Neural crest cell (in vitro differentiated cells): ENCODE results near the gene UBE3B. TPM values are rescaled to one million over a fixed set of nuclear protein-coding genes. Genes with fewer than 3 reads are reported as not detected.

Source experiments
- DNase-seq: peaks from one replicate; pipeline ENCODE4 v3.0.0; 2021; ENCODE audit warnings: low read depth, mixed read lengths, low spot score
- H3K27ac Mint-ChIP-seq: one replicate; pipeline ENCODE4 v1.8.0; 2021; ENCODE audit warnings: mild to moderate bottlenecking, mixed read lengths; ENCODE audit not compliant: unreplicated experiment
- H3K27me3 Mint-ChIP-seq: 2 replicates; pipeline ENCODE4 v1.8.0; 2021; ENCODE audit warnings: low read depth, mild to moderate bottlenecking, mixed read lengths
- H3K36me3 Mint-ChIP-seq: 2 replicates; pipeline ENCODE4 v1.8.0; 2021; ENCODE audit warnings: low read depth, mild to moderate bottlenecking, mixed read lengths
- H3K4me1 Mint-ChIP-seq: 2 replicates; pipeline ENCODE4 v1.8.0; 2021; ENCODE audit warnings: mixed read lengths
- H3K4me3 Mint-ChIP-seq: one replicate; pipeline ENCODE4 v1.8.0; 2021; ENCODE audit warnings: mild to moderate bottlenecking, mixed read lengths
- H3K9me3 Mint-ChIP-seq: 2 replicates; pipeline ENCODE4 v1.8.0; 2021; ENCODE audit warnings: mixed read lengths
- total RNA-seq: library from RNA; stranded (reverse); gene quantifications from 2 replicates; pipeline ENCODE4 v1.2.1, GENCODE V29; 2021
- TF ChIP-seq, protein P1 (sequence below): fragments of 200-600 bp; sonication (generic); conservative IDR thresholded peaks from 2 replicates; pipeline ENCODE4 v1.5.0; 2021; ENCODE audit warnings: antibody characterized with exemption, mild to moderate bottlenecking

The UBE3B gene
- total RNA-seq, 1 donor from 2014 or later = 35.9 TPM

GRCh38 chr12:109545826-109546225 is 68.4 kb downstream of the UBE3B start:
- TF ChIP-seq, protein P1, sequence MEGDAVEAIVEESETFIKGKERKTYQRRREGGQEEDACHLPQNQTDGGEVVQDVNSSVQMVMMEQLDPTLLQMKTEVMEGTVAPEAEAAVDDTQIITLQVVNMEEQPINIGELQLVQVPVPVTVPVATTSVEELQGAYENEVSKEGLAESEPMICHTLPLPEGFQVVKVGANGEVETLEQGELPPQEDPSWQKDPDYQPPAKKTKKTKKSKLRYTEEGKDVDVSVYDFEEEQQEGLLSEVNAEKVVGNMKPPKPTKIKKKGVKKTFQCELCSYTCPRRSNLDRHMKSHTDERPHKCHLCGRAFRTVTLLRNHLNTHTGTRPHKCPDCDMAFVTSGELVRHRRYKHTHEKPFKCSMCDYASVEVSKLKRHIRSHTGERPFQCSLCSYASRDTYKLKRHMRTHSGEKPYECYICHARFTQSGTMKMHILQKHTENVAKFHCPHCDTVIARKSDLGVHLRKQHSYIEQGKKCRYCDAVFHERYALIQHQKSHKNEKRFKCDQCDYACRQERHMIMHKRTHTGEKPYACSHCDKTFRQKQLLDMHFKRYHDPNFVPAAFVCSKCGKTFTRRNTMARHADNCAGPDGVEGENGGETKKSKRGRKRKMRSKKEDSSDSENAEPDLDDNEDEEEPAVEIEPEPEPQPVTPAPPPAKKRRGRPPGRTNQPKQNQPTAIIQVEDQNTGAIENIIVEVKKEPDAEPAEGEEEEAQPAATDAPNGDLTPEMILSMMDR = no peak
- Mint-ChIP-seq H3K9me3 (no peaks in the 10 kb centered on the region), H3K4me3 (no peak overlapping the region), H3K36me3 (no peaks in the 10 kb centered on the region), H3K27me3 (peaks cover 12% of the 10 kb centered on the region), H3K27ac (no peak overlapping the region), H3K4me1 (no peaks in the 10 kb centered on the region)
- no peak for DNase-seq

GRCh38 chr12:109547286-109547685 is 69.9 kb downstream of the UBE3B start:
- H3K27me3 Mint-ChIP-seq = peaks cover 12% of the 10 kb centered on the region
- TF ChIP-seq, protein P1 = no peak
- no peak overlapping the region for H3K27ac Mint-ChIP-seq
- no peaks in the 10 kb centered on the region for H3K4me1 Mint-ChIP-seq
- H3K4me3 Mint-ChIP-seq = no peak overlapping the region
- no peaks in the 10 kb centered on the region for H3K9me3 Mint-ChIP-seq
- DNase-seq = no peak
- no peaks in the 10 kb centered on the region for H3K36me3 Mint-ChIP-seq

DNA sequence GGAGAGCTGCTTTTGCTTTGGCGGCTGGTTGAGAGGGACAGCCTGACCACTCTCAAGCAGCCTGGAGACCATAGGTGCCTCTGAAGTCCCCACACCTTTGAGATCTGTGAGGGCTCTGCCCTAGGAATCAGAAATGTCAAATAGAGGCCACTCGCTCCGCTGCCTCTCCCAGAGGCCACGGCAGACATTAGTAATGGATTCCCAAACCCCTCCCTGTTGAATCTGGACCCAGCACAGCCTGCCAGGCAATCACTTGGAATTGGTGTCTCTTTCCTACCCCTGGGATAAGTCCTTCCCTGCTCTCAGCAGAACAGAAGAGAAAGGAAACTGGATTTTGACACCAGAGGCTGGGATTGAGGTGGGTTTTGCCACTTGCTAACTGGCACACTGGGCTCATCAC is 70.8 kb downstream of the UBE3B start:
- no peak for DNase-seq
- peak overlapping the region; percentile 50 for H3K27ac Mint-ChIP-seq
- TF ChIP-seq, protein P1 = no peak
- H3K36me3 Mint-ChIP-seq = no peaks in the 10 kb centered on the region
- H3K4me1 Mint-ChIP-seq = no peaks in the 10 kb centered on the region
- H3K9me3 Mint-ChIP-seq = no peaks in the 10 kb centered on the region
- H3K4me3 Mint-ChIP-seq = no peak overlapping the region
- peaks cover 16% of the 10 kb centered on the region for H3K27me3 Mint-ChIP-seq

DNA sequence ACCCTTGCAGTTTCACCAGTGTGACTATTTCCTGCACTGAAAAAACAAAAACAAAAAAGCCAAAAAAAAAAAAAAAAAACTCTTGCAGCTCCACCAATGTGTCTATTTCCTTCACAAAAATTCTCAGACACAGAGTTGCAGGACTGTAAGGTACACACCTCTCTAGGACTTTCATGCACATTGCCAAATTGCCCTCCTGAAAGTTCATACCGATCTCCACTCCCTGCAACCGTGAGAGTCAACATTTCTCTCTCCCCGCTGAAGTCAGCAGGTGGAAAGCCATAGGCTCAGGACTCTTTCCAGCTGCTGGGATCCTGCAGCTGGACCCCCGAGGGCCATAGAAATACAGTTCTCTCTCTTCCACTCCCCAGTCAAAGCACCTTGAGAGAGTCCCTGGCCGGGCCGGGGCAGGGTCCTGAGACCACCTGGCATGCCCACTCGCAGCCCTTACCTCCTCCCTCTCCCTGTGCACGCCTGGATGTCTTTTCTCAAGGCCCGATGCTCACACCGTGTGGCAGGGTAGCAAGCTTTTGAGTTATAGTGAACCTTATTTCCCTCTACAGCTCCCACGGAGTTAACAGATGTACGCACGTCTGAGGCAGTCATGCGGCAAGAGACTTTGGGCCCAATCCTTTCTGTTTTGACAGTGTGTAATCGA is 72.3 kb downstream of the UBE3B start:
- Mint-ChIP-seq H3K4me1 (no peaks in the 10 kb centered on the region), H3K27me3 (peaks cover 17% of the 10 kb centered on the region), H3K36me3 (no peaks in the 10 kb centered on the region), H3K27ac (no peak overlapping the region), H3K9me3 (no peaks in the 10 kb centered on the region), H3K4me3 (no peak overlapping the region)
- TF ChIP-seq, protein P1 = no peak
- no peak for DNase-seq

- Mint-ChIP-seq H3K27me3 (peaks cover 17% of the 10 kb centered on the region), H3K4me1 (no peaks in the 10 kb centered on the region), H3K9me3 (no peaks in the 10 kb centered on the region), H3K4me3 (no peak overlapping the region), H3K36me3 (no peaks in the 10 kb centered on the region), H3K27ac (no peak overlapping the region)
- TF ChIP-seq, protein P1 = no peak
- no peak for DNase-seq
Observed at GRCh38 chr12:109550281-109550680, 72.8 kb downstream of the UBE3B start.
